Fibroblast of lung (primary cell): ENCODE data around the gene FAM174B. TPM values are rescaled to one million over a fixed set of nuclear protein-coding genes. Genes with fewer than 3 reads are reported as not detected.

Experiments used
- DNase-seq, 2 donors: peaks; one replicate each; pipeline versions ENCODE4 v3.0.0 to v3.0.0-alpha.2; 2010; ENCODE audit warnings: low read depth in 2 of 2
- H2AFZ ChIP-seq: 2 replicates; pipeline ENCODE4 v1.5.1; 2012; ENCODE audit warnings: low read length, control low read depth, inconsistent platforms
- H3K27ac ChIP-seq: 2 replicates; pipeline ENCODE4 v1.5.1; 2011; ENCODE audit warnings: low read length, control low read depth; ENCODE audit not compliant: insufficient read depth
- H3K27me3 ChIP-seq: 2 replicates; pipeline ENCODE4 v1.5.1; 2011; ENCODE audit warnings: mild to moderate bottlenecking, low read length; ENCODE audit not compliant: control insufficient read depth, insufficient read depth
- H3K36me3 ChIP-seq: 2 replicates; pipeline ENCODE4 v1.5.1; 2011; ENCODE audit warnings: low read length; ENCODE audit not compliant: control insufficient read depth, insufficient read depth
- H3K4me1 ChIP-seq: 2 replicates; pipeline ENCODE4 v1.5.1; 2011; ENCODE audit warnings: low read length; ENCODE audit not compliant: control insufficient read depth, insufficient read depth; ENCODE audit errors: extremely low read depth
- H3K4me2 ChIP-seq: 2 replicates; pipeline ENCODE4 v1.5.1; 2011; ENCODE audit warnings: low read length, control low read depth; ENCODE audit not compliant: insufficient read depth; ENCODE audit errors: extremely low read depth
- H3K4me3 ChIP-seq, 4 experiments: fragments of 200-600 bp in 1 of 4; sonication (generic) in 1 of 4; replicated peaks in 1 of 4; 2 replicates each; pipeline ENCODE4 v1.5.1; 2011 to 2016; ENCODE audit warnings: low read length in 4 of 4, low read depth in 3 of 4, mild to moderate bottlenecking in 3 of 4, control low read depth in 2 of 4, inconsistent platforms in 1 of 4, mixed read lengths in 1 of 4; ENCODE audit not compliant: insufficient read depth in 1 of 4; ENCODE audit errors: control extremely low read depth in 1 of 4
- H3K79me2 ChIP-seq: 2 replicates; pipeline ENCODE4 v1.5.1; 2012; ENCODE audit warnings: mild to moderate bottlenecking, low read length, inconsistent platforms; ENCODE audit not compliant: control insufficient read depth, insufficient read depth
- H3K9ac ChIP-seq: 2 replicates; pipeline ENCODE4 v1.5.1; 2011; ENCODE audit warnings: mild to moderate bottlenecking, low read length, control low read depth; ENCODE audit not compliant: insufficient read depth
- H3K9me3 ChIP-seq: 2 replicates; pipeline ENCODE4 v1.5.1; 2012; ENCODE audit warnings: low read depth, low read length; ENCODE audit not compliant: control insufficient read depth, insufficient read depth
- H4K20me1 ChIP-seq: 2 replicates; pipeline ENCODE4 v1.5.1; 2011; ENCODE audit warnings: low read length; ENCODE audit not compliant: control insufficient read depth, insufficient read depth; ENCODE audit errors: extremely low read depth
- CTCF ChIP-seq, 2 donors: IDR thresholded peaks in 1 of 2; conservative IDR thresholded peaks in 1 of 2; 1 replicate in 1 of 2; 2 replicates in 1 of 2; pipeline ENCODE4 v1.5.1; 2011 to 2012; ENCODE audit warnings: low read length in 2 of 2, control low read depth in 1 of 2, inconsistent platforms in 1 of 2, low read depth in 1 of 2, mild to moderate bottlenecking in 1 of 2
- EZH2 ChIP-seq: IDR thresholded peaks from 2 replicates; pipeline ENCODE4 v1.5.1; 2012; ENCODE audit warnings: low read length, control low read depth, mild to moderate bottlenecking; ENCODE audit errors: missing control alignments
- polyA plus RNA-seq, 2 donors: library from polyadenylated mRNA; depleted of rRNA in 1 of 2; stranded (reverse) in 1 of 2; unstranded in 1 of 2; fragments of >200 nt; gene quantifications; 2 replicates each; pipeline ENCODE4 v1.2.1, GENCODE V29; 2011 to 2012; ENCODE audit warnings: missing spikeins in 1 of 2
- total RNA-seq: library from RNA; depleted of rRNA; stranded (reverse); fragments of >200 nt; gene quantifications from 2 replicates; pipeline ENCODE4 v1.2.1, GENCODE V29; 2014

Gene FAM174B
- total and polyA plus RNA-seq, 2 donors (not counting 1 experiment from before 2014, with no cell fraction given): 0.87 to 2.8 TPM

DNA sequence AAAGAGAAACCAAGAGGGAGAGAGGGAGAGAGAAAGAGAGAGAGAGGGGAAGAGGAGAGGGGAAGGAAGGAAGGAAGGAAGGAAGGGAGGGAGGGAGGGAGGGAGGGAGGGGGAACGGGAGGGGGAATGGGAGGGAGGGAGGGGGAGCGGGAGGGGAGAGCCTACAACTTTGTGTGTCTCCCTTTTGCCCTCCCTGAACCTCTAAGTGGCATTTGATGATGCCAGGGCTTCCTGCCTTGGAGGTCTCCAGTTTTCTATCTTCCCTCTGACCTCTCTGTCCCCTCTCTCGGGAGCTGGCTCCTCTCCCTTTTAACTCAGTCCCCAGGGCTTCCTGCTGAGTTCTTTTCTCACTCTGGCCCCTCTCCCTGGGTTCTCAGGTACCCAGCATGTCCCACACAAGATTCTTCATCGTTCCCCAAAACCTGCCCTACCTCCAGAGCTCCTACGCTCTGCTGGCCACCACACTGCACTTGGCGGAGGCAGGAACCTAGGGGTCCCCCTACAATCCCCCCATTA is 12.5 kb upstream of the FAM174B start:
- H2AFZ ChIP-seq: no peak overlapping the region

GRCh38 chr15:92667287-92667904 is 11.8 kb upstream of the FAM174B start:
- DNase-seq: peak in 1 of 2 donors; percentile 21
- H2AFZ ChIP-seq: no peak overlapping the region
- peak overlapping the region; percentile 52 for H3K4me2 ChIP-seq
- no peaks in the 10 kb centered on the region for H3K27me3 ChIP-seq
- H4K20me1 ChIP-seq: no peaks in the 10 kb centered on the region
- no peak for TF ChIP-seq EZH2
- no peak for TF ChIP-seq CTCF (conservative IDR thresholded peaks at IDR 0.05 in 1 of 2, IDR thresholded peaks at IDR 0.05 in 1 of 2; ENCODE audit: low read depth in 1 of 2, low read length in 2 of 2)
- H3K4me1 ChIP-seq: no peaks in the 10 kb centered on the region
- H3K4me3 ChIP-seq: no peak overlapping the region
- no peaks in the 10 kb centered on the region for H3K79me2 ChIP-seq
- no peaks in the 10 kb centered on the region for H3K36me3 ChIP-seq
- no peak overlapping the region for H3K9ac ChIP-seq
- no peaks in the 10 kb centered on the region for H3K9me3 ChIP-seq
- no peak overlapping the region for H3K27ac ChIP-seq

More for the DNA sequence above, 12.5 kb upstream of the FAM174B start:
- no peak for DNase-seq
- Histone ChIP-seq H3K9me3 (no peaks in the 10 kb centered on the region), H3K27ac (no peak overlapping the region), H4K20me1 (no peaks in the 10 kb centered on the region), H3K4me2 (peak overlapping the region; percentile 52), H3K27me3 (no peaks in the 10 kb centered on the region), H3K4me1 (no peaks in the 10 kb centered on the region), H3K4me3 (no peak overlapping the region), H3K79me2 (no peaks in the 10 kb centered on the region), H3K9ac (no peak overlapping the region), H3K36me3 (no peaks in the 10 kb centered on the region)
- TF ChIP-seq CTCF (conservative IDR thresholded peaks at IDR 0.05 in 1 of 2, IDR thresholded peaks at IDR 0.05 in 1 of 2; ENCODE audit: low read depth in 1 of 2, low read length in 2 of 2): no peak
- TF ChIP-seq EZH2: no peak

DNA sequence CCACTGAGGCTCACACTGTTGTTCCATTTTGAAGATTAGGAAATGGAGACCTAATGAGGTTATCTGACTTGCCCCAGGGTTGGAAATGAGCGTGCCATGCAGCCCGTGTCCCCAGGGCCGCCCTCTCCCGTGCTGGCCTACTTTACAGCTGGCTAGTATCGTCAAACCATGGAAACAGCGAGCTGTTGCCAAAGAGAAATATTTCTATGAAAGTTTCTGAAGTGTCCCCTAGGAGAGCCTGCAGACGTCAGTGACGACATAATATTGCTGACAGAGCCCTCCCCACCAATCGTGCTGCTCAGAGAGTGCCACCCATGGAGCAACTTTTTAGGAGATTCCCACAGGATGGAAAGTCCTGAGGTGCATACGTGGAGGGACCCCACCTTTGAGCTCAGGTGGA is 11.2 kb upstream of the FAM174B start:
- Histone ChIP-seq H3K4me3 (no peak overlapping the region), H3K27me3 (no peaks in the 10 kb centered on the region), H2AFZ (no peak overlapping the region), H3K9ac (no peak overlapping the region), H3K79me2 (no peaks in the 10 kb centered on the region), H3K4me2 (no peak overlapping the region), H3K9me3 (no peaks in the 10 kb centered on the region), H3K27ac (no peak overlapping the region), H4K20me1 (no peaks in the 10 kb centered on the region), H3K4me1 (no peaks in the 10 kb centered on the region), H3K36me3 (no peaks in the 10 kb centered on the region)
- DNase-seq: peak in 1 of 2 donors; percentile 39
- TF ChIP-seq EZH2 (no peak), CTCF (conservative IDR thresholded peaks at IDR 0.05 in 1 of 2, IDR thresholded peaks at IDR 0.05 in 1 of 2; ENCODE audit: low read depth in 1 of 2, low read length in 2 of 2) (no peak)
